Stimulated activated CD8-positive, alpha-beta memory T cell treated with anti-CD3 and anti-CD28 coated beads, Interleukin-2, amount 100 ng/mL, for 1 hour (primary cell): Measurements from ENCODE around the gene ADD1.
"Not testable (repeated sequence)": the region's sequence is repeated elsewhere in the genome, so short reads cannot be mapped to it uniquely, and the experiment has no call there.

ENCODE experiments used
- DNase-seq, 2 donors: peaks; one replicate each; pipeline ENCODE4 v3.0.0-alpha.2; 2020; ENCODE audit warnings: low read depth in 2 of 2

Gene ADD1

GRCh38 chr4:2886161-2886560 lies 42.5 kb downstream of the ADD1 start:
- no peak for DNase-seq

- no peak for DNase-seq
Observed at GRCh38 chr4:2886622-2887021, 43.0 kb downstream of the ADD1 start.

GRCh38 chr4:2887343-2887742 lies 43.7 kb downstream of the ADD1 start:
- DNase-seq = no peak

- DNase-seq = no peak
Observed at GRCh38 chr4:2888886-2889285, 45.2 kb downstream of the ADD1 start.

GRCh38 chr4:2891294-2891693 lies 47.6 kb downstream of the ADD1 start:
- DNase-seq = no peak

GRCh38 chr4:2893772-2894171 lies 50.1 kb downstream of the ADD1 start:
- no peak for DNase-seq

- DNase-seq = no peak
Observed at GRCh38 chr4:2898001-2898400, 54.4 kb downstream of the ADD1 start.

GRCh38 chr4:2900741-2901140 lies 57.1 kb downstream of the ADD1 start:
- DNase-seq = no peak

- no peak for DNase-seq
Observed at GRCh38 chr4:2901186-2901585, 57.5 kb downstream of the ADD1 start.

- DNase-seq = no peak
Observed at GRCh38 chr4:2902126-2902525, 58.5 kb downstream of the ADD1 start.

- no peak for DNase-seq
Observed at GRCh38 chr4:2905544-2905943, 61.9 kb downstream of the ADD1 start.

- no peak for DNase-seq
Observed at GRCh38 chr4:2906218-2906617, 62.6 kb downstream of the ADD1 start.

GRCh38 chr4:2907226-2907625 lies 63.6 kb downstream of the ADD1 start:
- DNase-seq = no peak

- DNase-seq = no peak
Observed at GRCh38 chr4:2907706-2908293, 64.2 kb downstream of the ADD1 start.

- no peak for DNase-seq
Observed at GRCh38 chr4:2908686-2909085, 65.0 kb downstream of the ADD1 start.

- no peak for DNase-seq
Observed at GRCh38 chr4:2909583-2909982, 65.9 kb downstream of the ADD1 start.

GRCh38 chr4:2910409-2910808 lies 66.8 kb downstream of the ADD1 start:
- no peak for DNase-seq

- no peak for DNase-seq
Observed at GRCh38 chr4:2911868-2912267, 68.2 kb downstream of the ADD1 start.

GRCh38 chr4:2913168-2913567 lies 69.5 kb downstream of the ADD1 start:
- no peak for DNase-seq

- no peak for DNase-seq
Observed at GRCh38 chr4:2914256-2915126, 70.8 kb downstream of the ADD1 start.

GRCh38 chr4:2915789-2916188 lies 72.1 kb downstream of the ADD1 start:
- DNase-seq = no peak

- DNase-seq = not testable (repeated sequence)
Observed at GRCh38 chr4:2916696-2917095, 73.1 kb downstream of the ADD1 start.

- DNase-seq = not testable (repeated sequence)
Observed at GRCh38 chr4:2918300-2918699, 74.7 kb downstream of the ADD1 start.
